Liver (tissue), 9 donors: Measurements from ENCODE around the gene PRKAB1. TPM values are rescaled to one million over a fixed set of nuclear protein-coding genes. Genes with fewer than 3 reads are reported as not detected.

Experiments
- DNase-seq: peaks from one replicate; pipeline ENCODE4 v3.0.0-alpha.2; 2017; ENCODE audit warnings: low spot score
- H3K27ac ChIP-seq, 2 donors: one replicate each; pipeline ENCODE4 v1.7.0; 2013; ENCODE audit warnings: inconsistent platforms in 2 of 2, low read length in 2 of 2, control low read depth in 1 of 2, low read depth in 1 of 2, mild to moderate bottlenecking in 1 of 2
- H3K27me3 ChIP-seq, 4 donors: one replicate each; pipeline versions ENCODE4 v1.6.1 to v1.7.0; 2013; ENCODE audit warnings: low read length in 3 of 4, inconsistent platforms in 1 of 4, mild to moderate bottlenecking in 1 of 4, moderate library complexity in 1 of 4; ENCODE audit not compliant: control insufficient read depth in 4 of 4, insufficient read depth in 4 of 4
- H3K36me3 ChIP-seq, 4 donors: one replicate each; pipeline versions ENCODE4 v1.6.1 to v1.7.0; 2013; ENCODE audit warnings: low read length in 3 of 4, mild to moderate bottlenecking in 3 of 4, low read depth in 1 of 4, moderate library complexity in 1 of 4; ENCODE audit not compliant: control insufficient read depth in 4 of 4, insufficient read depth in 3 of 4
- H3K4me1 ChIP-seq, 4 donors: one replicate each; pipeline versions ENCODE4 v1.6.1 to v1.7.0; 2013; ENCODE audit warnings: low read length in 3 of 4, mild to moderate bottlenecking in 3 of 4, moderate library complexity in 1 of 4; ENCODE audit not compliant: control insufficient read depth in 4 of 4, insufficient read depth in 4 of 4
- H3K4me3 ChIP-seq, 3 donors: one replicate each; pipeline versions ENCODE4 v1.6.1 to v1.7.0; 2013; ENCODE audit warnings: low read length in 3 of 3, control low read depth in 1 of 3, low read depth in 1 of 3, mild to moderate bottlenecking in 1 of 3
- H3K9ac ChIP-seq, 2 donors: one replicate each; pipeline ENCODE4 v1.7.0; 2013; ENCODE audit warnings: low read length in 2 of 2, mild to moderate bottlenecking in 2 of 2, moderate library complexity in 2 of 2, control low read depth in 1 of 2, low read depth in 1 of 2
- H3K9me3 ChIP-seq, 4 donors: one replicate each; pipeline versions ENCODE4 v1.6.1 to v1.7.0; 2013; ENCODE audit warnings: low read length in 3 of 4; ENCODE audit not compliant: control insufficient read depth in 4 of 4
- ATF3 ChIP-seq: IDR thresholded peaks from 2 replicates; pipeline ENCODE4 v1.6.1; 2016; ENCODE audit warnings: antibody characterized with exemption
- CTCF ChIP-seq: fragments of 150-350 bp; IDR thresholded peaks from 2 replicates; pipeline ENCODE4 v1.5.1; 2017; ENCODE audit warnings: improper control_type of control experiment, low read depth, low read length; ENCODE audit not compliant: missing input control
- EGR1 ChIP-seq, 2 donors: IDR thresholded peaks; 2 replicates each; pipeline ENCODE4 v1.6.1; 2016 to 2018; ENCODE audit warnings: antibody characterized with exemption in 2 of 2, low read depth in 2 of 2
- FOXA1 ChIP-seq: IDR thresholded peaks from 2 replicates; pipeline ENCODE4 v1.6.1; 2016; ENCODE audit warnings: antibody characterized with exemption
- FOXA2 ChIP-seq: IDR thresholded peaks from 2 replicates; pipeline ENCODE4 v1.6.1; 2016; ENCODE audit warnings: antibody characterized with exemption
- GABPA ChIP-seq, 2 donors: IDR thresholded peaks in 1 of 2; conservative IDR thresholded peaks in 1 of 2; 2 replicates each; pipeline ENCODE4 v1.6.1; 2016; ENCODE audit warnings: antibody characterized with exemption in 2 of 2, mild to moderate bottlenecking in 1 of 2, moderate library complexity in 1 of 2
- HNF4A ChIP-seq, 2 donors: conservative IDR thresholded peaks; 2 replicates each; pipeline ENCODE4 v1.6.1; 2016; ENCODE audit warnings: antibody characterized with exemption in 2 of 2, mild to moderate bottlenecking in 2 of 2
- HNF4G ChIP-seq: IDR thresholded peaks from 2 replicates; pipeline ENCODE4 v1.6.1; 2016; ENCODE audit warnings: antibody characterized with exemption
- JUND ChIP-seq, 2 donors: IDR thresholded peaks; 2 replicates each; pipeline ENCODE4 v1.6.1; 2016; ENCODE audit warnings: antibody characterized with exemption in 2 of 2
- MAX ChIP-seq: IDR thresholded peaks from 2 replicates; pipeline ENCODE4 v1.6.1; 2016; ENCODE audit warnings: antibody characterized with exemption
- NR2F2 ChIP-seq: IDR thresholded peaks from 2 replicates; pipeline ENCODE4 v1.6.1; 2016; ENCODE audit warnings: antibody characterized with exemption
- RAD21 ChIP-seq, 2 donors: IDR thresholded peaks; 2 replicates each; pipeline ENCODE4 v1.6.1; 2016; ENCODE audit warnings: antibody characterized with exemption in 2 of 2, mild to moderate bottlenecking in 2 of 2
- REST ChIP-seq: IDR thresholded peaks from 2 replicates; pipeline ENCODE4 v1.6.1; 2016; ENCODE audit warnings: antibody characterized with exemption, mild to moderate bottlenecking
- RXRA ChIP-seq, 2 donors: IDR thresholded peaks; 2 replicates each; pipeline ENCODE4 v1.6.1; 2017 to 2018; ENCODE audit warnings: antibody characterized with exemption in 2 of 2, mild to moderate bottlenecking in 1 of 2
- SP1 ChIP-seq: IDR thresholded peaks from 2 replicates; pipeline ENCODE4 v1.6.1; 2018; ENCODE audit warnings: antibody characterized with exemption, mild to moderate bottlenecking
- TAF1 ChIP-seq: conservative IDR thresholded peaks from 2 replicates; pipeline ENCODE4 v1.6.1; 2016; ENCODE audit warnings: antibody characterized with exemption, mild to moderate bottlenecking
- YY1 ChIP-seq: IDR thresholded peaks from 2 replicates; pipeline ENCODE4 v1.6.1; 2016; ENCODE audit warnings: antibody characterized with exemption, mild to moderate bottlenecking
- WGBS: extraction: QIAGEN DNeasy Blood & Tissue Kit; methylation state at CpG from one replicate; pipeline ENCODE4 v1.1.7; 2013; 5-methylcytosine and 5-hydroxymethylcytosine counted together
- polyA plus RNA-seq, 2 donors: library from polyadenylated mRNA; stranded (reverse) in 1 of 2; unstranded in 1 of 2; fragments of 200-250 nt in 1 of 2; fragments of >200 nt in 1 of 2; fragmentation: Nextera tagmentation in 1 of 2; extraction: Ambion mirVana in 1 of 2; gene quantifications; one replicate each; pipeline versions ENCODE4 v1.2.1 to v1.2.3, GENCODE V29; 2013 to 2015
- total RNA-seq, 2 donors: library from RNA; depleted of rRNA; stranded (reverse); fragments of >200 nt; gene quantifications; one replicate each; pipeline ENCODE4 v1.2.3, GENCODE V29; 2014
- TF ChIP-seq, protein P1 (sequence below): IDR thresholded peaks from 2 replicates; pipeline ENCODE4 v1.6.1; 2016; ENCODE audit warnings: antibody characterized with exemption
- donor health status: healthy.
- donor health status: healthy.
- donor health status: healthy.
- donor health status: healthy.
- donor health status: healthy.

PRKAB1 gene
- total and polyA plus RNA-seq, 4 donors = 10.5 to 29.9 (median 11.3) TPM

DNA sequence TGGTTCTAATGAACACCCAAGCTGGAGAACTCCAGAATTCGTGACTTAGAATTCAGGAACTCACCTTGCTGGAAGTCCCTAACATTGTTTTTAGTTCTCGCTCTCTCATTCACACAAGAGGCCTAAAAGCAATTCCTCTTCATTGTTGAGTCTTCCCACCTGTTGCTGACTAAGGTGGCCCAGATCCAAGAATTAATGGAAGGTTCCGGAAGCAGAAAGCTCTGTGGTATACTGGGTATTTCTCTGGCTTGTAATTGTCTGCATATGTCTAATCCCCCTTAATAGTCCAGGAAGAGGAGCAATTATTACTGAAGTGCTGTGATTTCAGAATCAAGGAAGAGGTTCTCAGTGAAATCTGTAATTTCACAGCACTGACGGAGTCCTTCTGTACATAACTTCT lies 43.0 kb upstream of the PRKAB1 start:
- DNase-seq = no peak
- H3K27ac ChIP-seq = no peak overlapping the region
- no peaks in the 10 kb centered on the region for H3K36me3 ChIP-seq
- no peak overlapping the region for H3K9ac ChIP-seq
- TF ChIP-seq GABPA (IDR thresholded peaks at IDR 0.05 in 1 of 2, conservative IDR thresholded peaks at IDR 0.05 in 1 of 2) (no peak), JUND (IDR thresholded peaks at IDR 0.05) (no peak), SP1 (no peak), EGR1 (IDR thresholded peaks at IDR 0.05; ENCODE audit: low read depth in 2 of 2) (no peak), HNF4A (conservative IDR thresholded peaks at IDR 0.05) (no peak), MAX (no peak), RXRA (IDR thresholded peaks at IDR 0.05) (no peak), HNF4G (no peak), FOXA1 (no peak), CTCF (no peak), YY1 (no peak), ATF3 (no peak), TAF1 (no peak)
- TF ChIP-seq, protein P1, sequence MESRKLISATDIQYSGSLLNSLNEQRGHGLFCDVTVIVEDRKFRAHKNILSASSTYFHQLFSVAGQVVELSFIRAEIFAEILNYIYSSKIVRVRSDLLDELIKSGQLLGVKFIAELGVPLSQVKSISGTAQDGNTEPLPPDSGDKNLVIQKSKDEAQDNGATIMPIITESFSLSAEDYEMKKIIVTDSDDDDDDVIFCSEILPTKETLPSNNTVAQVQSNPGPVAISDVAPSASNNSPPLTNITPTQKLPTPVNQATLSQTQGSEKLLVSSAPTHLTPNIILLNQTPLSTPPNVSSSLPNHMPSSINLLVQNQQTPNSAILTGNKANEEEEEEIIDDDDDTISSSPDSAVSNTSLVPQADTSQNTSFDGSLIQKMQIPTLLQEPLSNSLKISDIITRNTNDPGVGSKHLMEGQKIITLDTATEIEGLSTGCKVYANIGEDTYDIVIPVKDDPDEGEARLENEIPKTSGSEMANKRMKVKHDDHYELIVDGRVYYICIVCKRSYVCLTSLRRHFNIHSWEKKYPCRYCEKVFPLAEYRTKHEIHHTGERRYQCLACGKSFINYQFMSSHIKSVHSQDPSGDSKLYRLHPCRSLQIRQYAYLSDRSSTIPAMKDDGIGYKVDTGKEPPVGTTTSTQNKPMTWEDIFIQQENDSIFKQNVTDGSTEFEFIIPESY = no peak
- H3K4me3 ChIP-seq = no peak overlapping the region
- H3K27me3 ChIP-seq = no peaks in the 10 kb centered on the region
- H3K4me1 ChIP-seq = peaks cover 0 to 22% (median 15%) of the 10 kb centered on the region in 4 donors
- 89% methylated on average over 4 of the region's 4 CpGs for WGBS
- no peaks in the 10 kb centered on the region for H3K9me3 ChIP-seq

GRCh38 chr12:119627019-119627643 lies 40.8 kb upstream of the PRKAB1 start:
- Histone ChIP-seq H3K9me3 (no peaks in the 10 kb centered on the region), H3K4me1 (peaks cover 0 to 15% (median 13%) of the 10 kb centered on the region in 4 donors), H3K27me3 (no peaks in the 10 kb centered on the region), H3K36me3 (no peaks in the 10 kb centered on the region), H3K27ac (peak overlapping the region; percentile 87 to 88), H3K4me3 (peak overlapping the region in 1 of 3 donors; percentile 17), H3K9ac (no peak overlapping the region)
- 30% methylated on average over 6 of the region's 6 CpGs for WGBS
- no peak for DNase-seq
- TF ChIP-seq HNF4A (conservative IDR thresholded peaks at IDR 0.05) (peak; percentile 83 to 89), FOXA1 (peak; percentile 33), TAF1 (no peak), YY1 (peak; percentile 78), REST (peak; percentile 47), FOXA2 (no peak), SP1 (peak; percentile 73), RAD21 (IDR thresholded peaks at IDR 0.05) (no peak), RXRA (IDR thresholded peaks at IDR 0.05) (peak; percentile 68 to 90), CTCF (no peak), NR2F2 (no peak), HNF4G (no peak), ATF3 (no peak), EGR1 (IDR thresholded peaks at IDR 0.05; ENCODE audit: low read depth in 2 of 2) (peak; percentile 53 to 87)
- TF ChIP-seq, protein P1 = no peak
